ENCODE data around the gene MACO1. TPM values are rescaled to one million over a fixed set of nuclear protein-coding genes. Genes with fewer than 3 reads are reported as not detected.

MACO1 gene
- total RNA-seq, 6 donors from 2014 or later = 12.6 to 27.2 (median 16.9) TPM

DNA sequence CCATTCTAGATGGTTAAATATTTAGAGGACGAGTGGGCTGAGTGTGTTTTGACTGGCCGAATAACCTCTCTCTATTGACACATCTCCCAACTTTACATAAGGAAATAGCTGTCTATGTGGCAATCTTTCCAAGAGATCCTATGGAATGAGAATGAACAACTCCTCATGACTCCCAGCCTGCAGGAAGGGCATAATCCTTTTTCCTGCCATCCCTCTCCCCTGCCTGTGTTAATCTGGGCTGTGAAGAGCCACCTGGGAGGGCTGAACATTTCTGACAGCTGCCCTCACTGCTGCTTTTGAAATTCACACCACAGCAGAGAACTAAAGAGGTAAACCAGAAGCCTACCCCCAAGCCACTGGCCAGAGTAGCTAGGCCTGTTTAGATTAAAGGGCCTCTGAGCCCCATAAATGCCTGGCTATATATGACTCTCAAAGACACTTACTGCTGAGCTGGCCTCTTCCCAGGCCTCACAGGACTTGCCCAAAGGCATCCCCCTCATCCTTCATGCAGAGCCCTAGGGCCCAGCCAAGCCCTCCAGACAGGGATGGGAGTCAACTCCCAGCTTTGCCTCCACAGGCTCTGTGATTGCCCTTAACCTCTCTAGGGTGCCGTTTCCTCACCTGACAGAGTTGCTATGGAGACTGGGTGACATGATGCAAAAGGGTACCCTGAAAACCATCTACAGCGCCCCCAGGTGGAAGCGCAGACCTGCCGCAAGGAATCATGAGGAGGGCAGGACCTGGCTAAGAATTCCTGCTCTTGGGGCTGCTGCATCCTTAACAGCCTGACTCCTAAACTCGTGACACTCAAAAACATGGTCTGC, 70.8 kb downstream of the MACO1 start:
- TF ChIP-seq CTCF (IDR thresholded peaks at IDR 0.05) (peak in 1 of 6 experiments; percentile 15), POLR2A (IDR thresholded peaks at IDR 0.05) (no peak)
- Histone ChIP-seq H3K4me1 (peaks cover 0 to 17% (median 12%) of the 10 kb centered on the region in 4 donors), H3K9me3 (no peaks in the 10 kb centered on the region), H3K27ac (peak overlapping the region in 1 of 4 donors; percentile 7), H3K27me3 (no peaks in the 10 kb centered on the region), H3K4me3 (no peak overlapping the region), H3K36me3 (peaks cover 8 to 28% (median 13%) of the 10 kb centered on the region in 4 donors)
- DNase-seq = no peak
- peak in 1 of 2 donors; percentile 47 for ATAC-seq (ENCODE audit: low FRiP score in 2 of 2)
- 72 to 79% methylated on average over 7 of the region's 7 CpGs for WGBS, 2 donors

DNA sequence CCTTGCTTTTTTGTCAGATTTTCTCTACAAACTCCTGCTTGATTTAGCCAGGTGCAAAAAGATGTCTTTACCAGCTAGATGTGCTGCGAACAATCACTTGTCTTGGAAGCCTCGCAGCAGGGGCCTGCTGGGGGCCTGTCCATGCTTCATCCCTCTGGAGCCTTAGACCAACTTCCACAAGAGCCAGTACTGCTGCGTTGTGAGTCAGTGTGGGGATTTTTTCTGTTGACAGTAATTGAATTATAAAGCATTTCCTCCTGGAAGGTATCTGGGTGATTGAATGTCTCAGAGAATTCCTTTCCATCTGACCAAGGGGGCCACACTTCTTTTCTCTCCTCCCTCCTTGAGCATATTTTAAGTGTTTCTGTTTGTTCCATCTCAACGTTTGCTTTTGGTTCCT, 72.3 kb downstream of the MACO1 start:
- Histone ChIP-seq H3K9me3 (no peaks in the 10 kb centered on the region), H3K4me1 (peaks cover 0 to 21% (median 12%) of the 10 kb centered on the region in 4 donors), H3K36me3 (peaks cover 3 to 15% (median 9%) of the 10 kb centered on the region in 4 donors), H3K27ac (no peak overlapping the region), H3K27me3 (no peaks in the 10 kb centered on the region), H3K4me3 (no peak overlapping the region)
- TF ChIP-seq CTCF (IDR thresholded peaks at IDR 0.05) = no peak
- no peak for TF ChIP-seq EP300 (IDR thresholded peaks at IDR 0.05)
- no peak for TF ChIP-seq POLR2AphosphoS5 (IDR thresholded peaks at IDR 0.05)
- TF ChIP-seq POLR2A (IDR thresholded peaks at IDR 0.05) = no peak
- DNase-seq (no peak), ATAC-seq (ENCODE audit: low FRiP score in 2 of 2) (no peak)
- WGBS, 2 donors = 66 to 68% methylated on average over 4 of the region's 4 CpGs

DNA sequence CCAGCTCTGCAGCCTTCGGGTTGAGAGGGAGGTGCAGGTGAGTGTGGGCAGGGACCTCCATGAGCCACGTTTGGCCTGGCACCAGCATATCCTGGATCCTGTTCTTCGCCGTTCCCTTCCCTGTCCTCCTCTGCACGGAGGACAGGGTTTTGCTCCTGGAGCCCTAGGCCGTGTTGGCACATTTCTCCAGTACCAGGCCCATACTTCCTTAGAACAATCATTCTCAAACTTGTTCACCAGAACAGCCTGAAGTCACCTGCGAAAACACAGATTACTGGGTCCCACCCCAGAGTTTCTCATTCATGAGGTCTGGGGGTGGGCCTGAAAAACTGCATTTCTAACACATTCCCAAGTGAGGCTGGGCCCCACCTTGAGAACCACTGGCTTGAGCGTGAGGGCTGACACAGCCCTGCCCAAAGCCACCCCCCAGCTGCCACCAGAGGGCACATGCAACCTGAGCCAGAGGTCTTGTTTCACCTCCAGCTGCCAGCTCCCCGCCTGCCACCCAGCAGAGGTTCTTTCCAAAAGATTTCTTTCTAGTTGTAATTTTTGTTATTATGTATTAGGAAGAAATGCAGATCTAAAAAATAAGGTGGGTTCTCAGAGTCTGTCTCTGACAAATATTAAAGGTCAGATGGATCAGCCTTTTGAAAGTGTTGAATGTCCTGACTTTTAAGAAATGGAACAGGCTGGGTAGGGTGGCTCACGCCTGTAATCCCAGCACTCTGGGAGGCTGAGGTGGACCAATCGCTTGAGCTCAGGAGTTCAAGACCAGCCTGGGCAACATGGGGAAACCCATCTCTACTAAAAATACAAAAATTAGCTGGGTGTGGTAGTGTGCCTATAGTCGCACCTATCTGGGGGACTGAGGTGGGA, 73.1 kb downstream of the MACO1 start:
- Histone ChIP-seq H3K4me1 (peaks cover 0 to 21% (median 12%) of the 10 kb centered on the region in 4 donors), H3K27ac (no peak overlapping the region), H3K27me3 (no peaks in the 10 kb centered on the region), H3K36me3 (peaks cover 0 to 7% (median 5%) of the 10 kb centered on the region in 4 donors), H3K4me3 (no peak overlapping the region), H3K9me3 (no peaks in the 10 kb centered on the region)
- peak; percentile 60 to 85 for ATAC-seq (ENCODE audit: low FRiP score in 2 of 2)
- 67 to 87% methylated on average over 10 to 12 of the region's 12 CpGs for WGBS, 2 donors
- TF ChIP-seq POLR2AphosphoS5 (IDR thresholded peaks at IDR 0.05) (no peak), CTCF (IDR thresholded peaks at IDR 0.05) (peak in 5 of 6 experiments; percentile 43 to 66 (median 61))
- DNase-seq = peak; percentile 59 to 71

GRCh38 chr1:25504706-25505595, 74.3 kb downstream of the MACO1 start:
- Histone ChIP-seq H3K36me3 (no peaks in the 10 kb centered on the region), H3K27me3 (no peaks in the 10 kb centered on the region), H3K4me3 (no peak overlapping the region), H3K4me1 (peaks cover 0 to 21% (median 12%) of the 10 kb centered on the region in 4 donors), H3K9me3 (no peaks in the 10 kb centered on the region), H3K27ac (no peak overlapping the region)
- no peak for TF ChIP-seq EP300 (IDR thresholded peaks at IDR 0.05)
- no peak for TF ChIP-seq CTCF (IDR thresholded peaks at IDR 0.05)
- no peak for TF ChIP-seq POLR2AphosphoS5 (IDR thresholded peaks at IDR 0.05)
- TF ChIP-seq POLR2A (IDR thresholded peaks at IDR 0.05) = no peak
- ATAC-seq (ENCODE audit: low FRiP score in 2 of 2) = no peak
- WGBS, 2 donors = 59 to 66% methylated on average over 8 to 9 of the region's 9 CpGs
- no peak for DNase-seq

All from upper lobe of left lung (tissue), 6 donors.